ENCODE data around the gene SH2D1B. TPM values are rescaled to one million over a fixed set of nuclear protein-coding genes. Genes with fewer than 3 reads are reported as not detected.

The SH2D1B gene
- total RNA-seq, 2 donors from 2014 or later = not detected

GRCh38 chr1:162349635-162350330 is 62.2 kb downstream of the SH2D1B start:
- H3K27ac Mint-ChIP-seq = no peak overlapping the region
- H3K4me1 Mint-ChIP-seq = peaks cover 40% of the 10 kb centered on the region

GRCh38 chr1:162347281-162347680 is 64.7 kb downstream of the SH2D1B start:
- Histone ChIP-seq H3K27me3 (ENCODE audit: control insufficient read depth, insufficient read depth, low read length, poor library complexity, severe bottlenecking) (no peaks in the 10 kb centered on the region), H3K4me1 (ENCODE audit: control insufficient read depth, insufficient read depth, low read length) (peaks cover 6% of the 10 kb centered on the region), H3K4me3 (ENCODE audit: low read length) (no peak overlapping the region), H3K27ac (ENCODE audit: low read depth, low read length) (no peak overlapping the region), H3K9me3 (ENCODE audit: control insufficient read depth, low read length) (no peaks in the 10 kb centered on the region), H3K36me3 (ENCODE audit: control insufficient read depth, insufficient read depth, low read length) (no peaks in the 10 kb centered on the region), H3K9ac (ENCODE audit: extremely low read depth, low read length, poor library complexity, severe bottlenecking) (no peak overlapping the region)
- Mint-ChIP-seq H3K4me1 (peaks cover 25% of the 10 kb centered on the region), H3K4me3 (no peak overlapping the region), H3K9me3 (peaks cover 1% of the 10 kb centered on the region), H3K27me3 (ENCODE audit: insufficient read depth) (no peaks in the 10 kb centered on the region), H3K36me3 (ENCODE audit: low read depth) (no peaks in the 10 kb centered on the region), H3K27ac (no peak overlapping the region)
- TF ChIP-seq, protein P1, sequence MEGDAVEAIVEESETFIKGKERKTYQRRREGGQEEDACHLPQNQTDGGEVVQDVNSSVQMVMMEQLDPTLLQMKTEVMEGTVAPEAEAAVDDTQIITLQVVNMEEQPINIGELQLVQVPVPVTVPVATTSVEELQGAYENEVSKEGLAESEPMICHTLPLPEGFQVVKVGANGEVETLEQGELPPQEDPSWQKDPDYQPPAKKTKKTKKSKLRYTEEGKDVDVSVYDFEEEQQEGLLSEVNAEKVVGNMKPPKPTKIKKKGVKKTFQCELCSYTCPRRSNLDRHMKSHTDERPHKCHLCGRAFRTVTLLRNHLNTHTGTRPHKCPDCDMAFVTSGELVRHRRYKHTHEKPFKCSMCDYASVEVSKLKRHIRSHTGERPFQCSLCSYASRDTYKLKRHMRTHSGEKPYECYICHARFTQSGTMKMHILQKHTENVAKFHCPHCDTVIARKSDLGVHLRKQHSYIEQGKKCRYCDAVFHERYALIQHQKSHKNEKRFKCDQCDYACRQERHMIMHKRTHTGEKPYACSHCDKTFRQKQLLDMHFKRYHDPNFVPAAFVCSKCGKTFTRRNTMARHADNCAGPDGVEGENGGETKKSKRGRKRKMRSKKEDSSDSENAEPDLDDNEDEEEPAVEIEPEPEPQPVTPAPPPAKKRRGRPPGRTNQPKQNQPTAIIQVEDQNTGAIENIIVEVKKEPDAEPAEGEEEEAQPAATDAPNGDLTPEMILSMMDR (conservative IDR thresholded peaks at IDR 0.05) = no peak
- DNase-seq = no peak
- 60% methylated on average over 3 of the region's 3 CpGs; no CpG with 5 or more reads in 1 of the 2 experiments for WGBS, 2 experiments (ENCODE audit: insufficient coverage in 1 of 2, insufficient read length in 1 of 2)

More at GRCh38 chr1:162349635-162350330, 62.2 kb downstream of the SH2D1B start:
- Mint-ChIP-seq H3K4me3 (no peak overlapping the region), H3K9me3 (no peaks in the 10 kb centered on the region), H3K36me3 (ENCODE audit: low read depth) (no peaks in the 10 kb centered on the region), H3K27me3 (ENCODE audit: insufficient read depth) (no peaks in the 10 kb centered on the region)
- H3K27ac ChIP-seq (ENCODE audit: low read depth, low read length) = no peak overlapping the region
- DNase-seq = no peak
- peaks cover 9% of the 10 kb centered on the region for H3K4me1 ChIP-seq (ENCODE audit: control insufficient read depth, insufficient read depth, low read length)
- H3K4me3 ChIP-seq (ENCODE audit: low read length) = no peak overlapping the region
- H3K36me3 ChIP-seq (ENCODE audit: control insufficient read depth, insufficient read depth, low read length) = no peaks in the 10 kb centered on the region
- H3K9ac ChIP-seq (ENCODE audit: extremely low read depth, low read length, poor library complexity, severe bottlenecking) = no peak overlapping the region
- H3K27me3 ChIP-seq (ENCODE audit: control insufficient read depth, insufficient read depth, low read length, poor library complexity, severe bottlenecking) = no peaks in the 10 kb centered on the region
- TF ChIP-seq, protein P1 (conservative IDR thresholded peaks at IDR 0.05) = no peak
- H3K9me3 ChIP-seq (ENCODE audit: control insufficient read depth, low read length) = no peaks in the 10 kb centered on the region
- 81 to 85% methylated on average over 11 of the region's 11 CpGs for WGBS, 2 experiments (ENCODE audit: insufficient coverage in 1 of 2, insufficient read length in 1 of 2)

Other genes with a start within 250 kb of the SH2D1B start
- gene SPATA46, start 35.3 kb downstream of the SH2D1B start, total RNA-seq = not detected
- 1 to 10 TPM; 5.1 to 6.2 TPM for gene C1orf226, start 30.4 kb downstream of the SH2D1B start, total RNA-seq
- gene UHMK1, start 85.7 kb upstream of the SH2D1B start, total RNA-seq = 10 to 100 TPM; 19.2 to 26.0 TPM
- 10 to 100 TPM; 36.4 to 39.4 TPM for gene UAP1, start 149.6 kb upstream of the SH2D1B start, total RNA-seq
- gene DDR2, start 220.3 kb upstream of the SH2D1B start, total RNA-seq = under 1 TPM; 0.26 to 0.55 TPM